OCI-LY7 (cell line): Measurements from ENCODE around the gene SMG6. TPM values are rescaled to one million over a fixed set of nuclear protein-coding genes. Genes with fewer than 3 reads are reported as not detected.
"Not testable (repeated sequence)": the region's sequence is repeated elsewhere in the genome, so short reads cannot be mapped to it uniquely, and the experiment has no call there.

Experiments
- BruUV-seq: library from RNA; stranded (reverse); fragments of 400-500 nt; replicated peaks from 2 replicates; lab custom pipeline; 2021; lab: Mats Ljungman, UMichigan
- CTCF ChIA-PET: fragments of 300-600 bp; sonication (Branson Sonifier 250); formaldehyde crosslinking; loops from one replicate; lab custom pipeline; 2022; ENCODE audit warnings: antibody characterized with exemption; ENCODE audit not compliant: unreplicated experiment; lab: Charles Lee
- POLR2A ChIA-PET: fragments of 300-600 bp; sonication (Branson Sonifier 250); formaldehyde crosslinking; loops from one replicate; lab custom pipeline; 2022; ENCODE audit warnings: antibody characterized with exemption; lab: Charles Lee
- DNase-seq: peaks from one replicate; pipeline ENCODE4 v3.0.0-alpha.2; 2015; ENCODE audit warnings: low spot score
- H2AFZ ChIP-seq: fragments of 200-600 bp; sonication (generic), shearing (Covaris generic); 2 replicates; pipeline ENCODE4 v1.6.1; 2014; ENCODE audit warnings: mild to moderate bottlenecking, antibody characterized with exemption, low read length, moderate library complexity
- H3K27ac ChIP-seq: fragments of 200-600 bp; sonication (generic); 2 replicates; pipeline ENCODE4 v1.5.1; 2014; ENCODE audit warnings: mixed run types, low read depth, mild to moderate bottlenecking, moderate library complexity, low read length, inconsistent platforms; ENCODE audit not compliant: poor library complexity, severe bottlenecking
- H3K36me3 ChIP-seq: fragments of 200-600 bp; sonication (generic); 2 replicates; pipeline ENCODE4 v1.6.1; 2014; ENCODE audit warnings: mild to moderate bottlenecking, antibody characterized with exemption, low read length, moderate library complexity, mixed read lengths; ENCODE audit not compliant: insufficient read depth
- H3K4me1 ChIP-seq: fragments of 200-600 bp; sonication (generic); 2 replicates; pipeline ENCODE4 v1.5.1; 2014; ENCODE audit warnings: mild to moderate bottlenecking, low read length; ENCODE audit not compliant: insufficient read depth, poor library complexity, severe bottlenecking
- H3K4me2 ChIP-seq: fragments of 200-600 bp; sonication (generic); 2 replicates; pipeline ENCODE4 v1.6.1; 2014; ENCODE audit warnings: mild to moderate bottlenecking, low read length
- H3K4me3 ChIP-seq: fragments of 200-600 bp; sonication (generic); 2 replicates; pipeline ENCODE4 v1.5.1; 2014; ENCODE audit warnings: mild to moderate bottlenecking, low read depth, low read length; ENCODE audit not compliant: poor library complexity, severe bottlenecking
- H3K79me2 ChIP-seq: fragments of 200-600 bp; sonication (generic); 2 replicates; pipeline ENCODE4 v1.6.1; 2016; ENCODE audit warnings: low read depth, mild to moderate bottlenecking, low read length, moderate library complexity, mixed read lengths; ENCODE audit not compliant: insufficient read depth
- H3K9me2 ChIP-seq: fragments of 200-600 bp; sonication (generic); 2 replicates; pipeline ENCODE4 v1.6.1; 2016; ENCODE audit warnings: mild to moderate bottlenecking, low read length, mixed read lengths; ENCODE audit not compliant: insufficient read depth
- H3K9me3 ChIP-seq: fragments of 200-600 bp; sonication (generic); 2 replicates; pipeline ENCODE4 v1.6.1; 2014; ENCODE audit warnings: mild to moderate bottlenecking, mixed run types, low read length, mixed read lengths
- H4K20me1 ChIP-seq: fragments of 200-600 bp; sonication (generic); 2 replicates; pipeline ENCODE4 v1.6.1; 2014; ENCODE audit warnings: mild to moderate bottlenecking, antibody characterized with exemption, low read length, moderate library complexity, mixed read lengths; ENCODE audit not compliant: insufficient read depth
- CTCF ChIP-seq: fragments of 200-600 bp; sonication (generic); conservative IDR thresholded peaks from 2 replicates; pipeline ENCODE4 v1.5.1; 2014; ENCODE audit warnings: mild to moderate bottlenecking, antibody characterized with exemption, low read length, moderate library complexity, mixed read lengths
- EZH2phosphoT487 ChIP-seq: fragments of 200-600 bp; sonication (generic); IDR thresholded peaks from 2 replicates; pipeline ENCODE4 v1.6.1; 2018; ENCODE audit warnings: low read depth, borderline replicate concordance, mild to moderate bottlenecking, mixed run types, antibody characterized with exemption, low read length, moderate library complexity, mixed read lengths
- intact Hi-C: fragments of 100-400 bp; cut with micrococcal nuclease; formaldehyde crosslinking; loops from one replicate; pipeline ENCODE4 v1.10.0; 2022; ENCODE audit not compliant: unreplicated experiment
- total RNA-seq, 2 experiments: library from RNA; depleted of rRNA in 1 of 2; stranded (reverse); fragments of >200 nt in 1 of 2; shearing (Covaris generic) in 1 of 2; gene quantifications; 2 replicates each; pipeline ENCODE4 v1.2.3, GENCODE V29; 2014 to 2022

SMG6 gene
- total RNA-seq, 2 experiments from 2014 or later = 12.5 to 17.8 TPM

GRCh38 chr17:2202302-2202995, 101.1 kb downstream of the SMG6 start:
- no peaks in the 10 kb centered on the region for H3K9me2 ChIP-seq
- intact Hi-C loops = no loop called here
- ChIA-PET CTCF (no interaction called here), POLR2A (no interaction called here)
- H4K20me1 ChIP-seq = no peaks in the 10 kb centered on the region
- no peak overlapping the region for H2AFZ ChIP-seq
- H3K4me3 ChIP-seq = no peak overlapping the region
- DNase-seq = no peak
- H3K36me3 ChIP-seq = peaks cover 3% of the 10 kb centered on the region; the same call in 1 of the 2 replicates
- TF ChIP-seq CTCF (no peak), EZH2phosphoT487 (no peak)
- H3K4me1 ChIP-seq = peaks cover 2% of the 10 kb centered on the region
- no peaks in the 10 kb centered on the region; the same call in 1 of the 2 replicates for H3K79me2 ChIP-seq
- no peak overlapping the region for H3K27ac ChIP-seq
- H3K9me3 ChIP-seq = no peaks in the 10 kb centered on the region
- BruUV-seq = no TSS peak
- H3K4me2 ChIP-seq = no peak overlapping the region

DNA sequence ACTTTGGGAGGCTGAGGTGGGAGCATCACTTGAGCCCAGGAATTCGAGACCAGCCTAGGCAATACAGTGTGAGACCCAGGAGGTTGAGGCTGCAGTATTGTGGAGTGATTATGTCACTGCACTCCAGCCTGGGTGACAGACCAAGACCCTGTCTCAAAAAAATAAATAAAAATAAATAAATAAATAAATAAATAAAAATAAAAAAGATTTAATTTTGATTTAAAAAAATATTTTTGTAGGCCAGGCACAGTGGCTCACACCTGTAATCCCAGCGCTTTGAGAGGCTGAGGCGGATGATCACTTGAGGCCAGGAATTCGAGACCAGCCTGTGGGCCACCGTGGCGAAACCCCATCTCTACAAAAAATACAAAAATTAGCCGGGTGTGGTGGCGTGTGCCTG, 104.2 kb downstream of the SMG6 start:
- H3K79me2 ChIP-seq, CTCF ChIA-PET, H3K4me3 ChIP-seq, H3K9me3 ChIP-seq, H3K27ac ChIP-seq, BruUV-seq, POLR2A ChIA-PET, H3K4me1 ChIP-seq, DNase-seq, H3K9me2 ChIP-seq, H4K20me1 ChIP-seq, H3K36me3 ChIP-seq, intact Hi-C loops, H3K4me2 ChIP-seq, H2AFZ ChIP-seq: not testable (repeated sequence)

- H3K36me3 ChIP-seq = peaks cover 6% of the 10 kb centered on the region
- H3K9me2 ChIP-seq = no peaks in the 10 kb centered on the region
- H3K4me2 ChIP-seq = no peak overlapping the region
- no peaks in the 10 kb centered on the region; the same call in 1 of the 2 replicates for H3K79me2 ChIP-seq
- no peak overlapping the region for H2AFZ ChIP-seq
- TF ChIP-seq EZH2phosphoT487 = no peak
- TF ChIP-seq CTCF = no peak
- peaks cover 2% of the 10 kb centered on the region for H3K4me1 ChIP-seq
- intact Hi-C loops = no loop called here
- H3K9me3 ChIP-seq = no peaks in the 10 kb centered on the region
- ChIA-PET CTCF (no interaction called here), POLR2A (interaction anchor here (0.6 to 0.7 kb wide), 4 partner anchors 36 to 306 kb away, joined by 3 to 9 read pairs (median 4); no protein-coding TSS in a partner anchor)
- no peak overlapping the region for H3K4me3 ChIP-seq
- DNase-seq = no peak
- no peaks in the 10 kb centered on the region for H4K20me1 ChIP-seq
- BruUV-seq = no TSS peak
- no peak overlapping the region for H3K27ac ChIP-seq
These were observed 104.7 kb downstream of the SMG6 start for GRCh38 chr17:2198927-2199326.
